ENCODE results near the gene PTPRA. TPM values are rescaled to one million over a fixed set of nuclear protein-coding genes. Genes with fewer than 3 reads are reported as not detected.

PTPRA gene
- total and polyA plus RNA-seq, 10 of the 15 experiments (the other 5 are each of a cell fraction or from before 2014, with no cell fraction given): 3.9 to 62.1 (median 34.6) TPM

GRCh38 chr20:3084986-3085360 lies 211.7 kb downstream of the PTPRA start:
- no peak for DNase-seq (ENCODE audit: low read depth, low spot score)
- no peaks in the 10 kb centered on the region for H3K79me2 ChIP-seq (ENCODE audit: control insufficient read depth, insufficient read depth, low read length)
- H3K9me3 ChIP-seq (replicated peaks; ENCODE audit: control insufficient read depth, insufficient read depth, low read length): no peaks in the 10 kb centered on the region
- no peak overlapping the region for H3K9ac ChIP-seq (ENCODE audit: control insufficient read depth, insufficient read depth, low read length)
- intact Hi-C loops (cut with micrococcal nuclease; ENCODE audit: unreplicated experiment) (no loop called here), in situ Hi-C loops (cut with MboI) (no loop called here)
- H3K27me3 ChIP-seq (replicated peaks in 1 of 2; ENCODE audit: control insufficient read depth in 2 of 2, insufficient read depth in 2 of 2, low read length in 1 of 2): peaks cover 15 to 22% of the 10 kb centered on the region in 2 experiments
- no peaks in the 10 kb centered on the region for H4K20me1 ChIP-seq (ENCODE audit: control insufficient read depth, insufficient read depth)
- TF ChIP-seq TCF3 (IDR thresholded peaks at IDR 0.05; ENCODE audit: borderline replicate concordance, insufficient read depth, low read depth, low read length) (no peak), IRF4 (IDR thresholded peaks at IDR 0.05; ENCODE audit: low read depth, low read length) (no peak), CHD2 (IDR thresholded peaks at IDR 0.05; ENCODE audit: borderline replicate concordance, low read depth, low read length) (no peak), ZNF217 (IDR thresholded peaks at IDR 0.05) (no peak), STAT1 (conservative IDR thresholded peaks at IDR 0.05) (no peak), CBX3 (IDR thresholded peaks at IDR 0.05; ENCODE audit: borderline replicate concordance, low read depth) (no peak), POLR2AphosphoS2 (IDR thresholded peaks at IDR 0.05; ENCODE audit: low read depth, low read length) (no peak), YY1 (IDR thresholded peaks at IDR 0.05; ENCODE audit: low read depth, low read length) (no peak), ASH2L (IDR thresholded peaks at IDR 0.05; ENCODE audit: borderline replicate concordance, low read depth) (no peak), USF1 (IDR thresholded peaks at IDR 0.05; ENCODE audit: borderline replicate concordance, extremely low read length, insufficient read depth, low read depth, low read length) (no peak), RB1 (IDR thresholded peaks at IDR 0.05; ENCODE audit: borderline replicate concordance) (no peak), KDM1A (IDR thresholded peaks at IDR 0.05; ENCODE audit: borderline replicate concordance) (no peak), USF2 (IDR thresholded peaks at IDR 0.05; ENCODE audit: borderline replicate concordance, low read depth, low read length) (no peak)
- no peak for ATAC-seq
- no TSS peak for BruUV-seq (replicated peaks)
- no peak overlapping the region for H2AFZ ChIP-seq (ENCODE audit: control insufficient read depth, low read depth, low read length)
- no peak overlapping the region for H3K4me3 ChIP-seq
- FAIRE-seq: no peak
- 53% methylated on average over 7 of the region's 7 CpGs for WGBS (ENCODE audit: insufficient coverage, insufficient replicate concordance, low lambda C conversion rate, missing lambda C conversion rate)
- ChIA-PET SMC1A (ENCODE audit: uncharacterized antibody, unreplicated experiment) (no interaction called here), CTCF (no interaction called here), POLR2A (no interaction called here), RAD21 (ENCODE audit: unreplicated experiment) (no interaction called here)
- H3K36me3 ChIP-seq (ENCODE audit: control insufficient read depth in 2 of 2, insufficient read depth in 2 of 2, low read length in 1 of 2): no peaks in the 10 kb centered on the region
- no peak overlapping the region for H3K4me2 ChIP-seq (ENCODE audit: control insufficient read depth, insufficient read depth)
- H3K27ac ChIP-seq (ENCODE audit: control insufficient read depth, insufficient read depth): no peak overlapping the region
- H3K4me1 ChIP-seq (ENCODE audit: control insufficient read depth, insufficient read depth, low read length): no peaks in the 10 kb centered on the region
